MM.1S (cell line): ENCODE measurements around the gene TPI1.

Source experiments
- DNase-seq: peaks from one replicate; pipeline ENCODE4 v3.0.0-alpha.2; 2015
- H2AFZ ChIP-seq: fragments of 300-600 bp; sonication (generic); 2 replicates; pipeline ENCODE4 v1.6.0; 2016; ENCODE audit warnings: antibody characterized with exemption, low read length
- H3F3A ChIP-seq: fragments of 300-600 bp; sonication (generic); 2 replicates; pipeline ENCODE4 v1.6.1; 2016; ENCODE audit warnings: mild to moderate bottlenecking, antibody characterized with exemption, low read length, moderate library complexity, mixed read lengths; ENCODE audit not compliant: insufficient read depth
- H3K27ac ChIP-seq: fragments of 300-600 bp; sonication (generic); 2 replicates; pipeline ENCODE4 v1.5.1; 2016; ENCODE audit warnings: mild to moderate bottlenecking, low read length
- H3K27me3 ChIP-seq: fragments of 300-600 bp; sonication (generic); replicated peaks from 2 replicates; pipeline ENCODE4 v1.6.0; 2016; ENCODE audit warnings: low read length; ENCODE audit not compliant: insufficient read depth
- H3K36me3 ChIP-seq: fragments of 300-600 bp; sonication (generic); replicated peaks from 2 replicates; pipeline ENCODE4 v1.6.1; 2016; ENCODE audit warnings: mild to moderate bottlenecking, low read length, mixed read lengths; ENCODE audit not compliant: insufficient read depth
- H3K4me1 ChIP-seq: fragments of 300-600 bp; sonication (generic); 2 replicates; pipeline ENCODE4 v1.6.1; 2016; ENCODE audit warnings: low read length, mixed read lengths
- H3K4me2 ChIP-seq: fragments of 300-600 bp; sonication (generic); 2 replicates; pipeline ENCODE4 v1.6.0; 2016; ENCODE audit warnings: low read depth, low read length
- H3K4me3 ChIP-seq: fragments of 300-600 bp; sonication (generic); 2 replicates; pipeline ENCODE4 v1.5.1; 2016; ENCODE audit warnings: low read length, mixed read lengths
- H3K79me2 ChIP-seq: fragments of 300-600 bp; sonication (generic); 2 replicates; pipeline ENCODE4 v1.6.1; 2016; ENCODE audit warnings: mixed run types, low read length, mixed read lengths
- H3K9ac ChIP-seq: fragments of 300-600 bp; sonication (generic); 2 replicates; pipeline ENCODE4 v1.6.1; 2016; ENCODE audit warnings: low read length, mixed read lengths
- H3K9me2 ChIP-seq: fragments of 300-600 bp; sonication (generic); replicated peaks from 2 replicates; pipeline ENCODE4 v1.6.1; 2016; ENCODE audit warnings: mild to moderate bottlenecking, low read length, mixed read lengths; ENCODE audit not compliant: insufficient read depth
- H3K9me3 ChIP-seq: fragments of 300-600 bp; sonication (generic); replicated peaks from 2 replicates; pipeline ENCODE4 v1.6.1; 2016; ENCODE audit warnings: mild to moderate bottlenecking, low read length, mixed read lengths; ENCODE audit not compliant: insufficient read depth
- H4K20me1 ChIP-seq: fragments of 300-600 bp; sonication (generic); 2 replicates; pipeline ENCODE4 v1.6.1; 2016; ENCODE audit warnings: mild to moderate bottlenecking, low read length, moderate library complexity, mixed read lengths; ENCODE audit not compliant: insufficient read depth
- EZH2 ChIP-seq: fragments of 300-600 bp; sonication (generic); optimal IDR thresholded peaks from 2 replicates; pipeline ENCODE3; 2017; ENCODE audit warnings: low read depth, mild to moderate bottlenecking, antibody characterized with exemption, low read length, mixed read lengths
- EZH2phosphoT487 ChIP-seq: fragments of 300-600 bp; sonication (generic); IDR thresholded peaks from 2 replicates; pipeline ENCODE4 v1.6.1; 2018; ENCODE audit warnings: antibody characterized with exemption, low read length
- TF ChIP-seq, protein P1 (sequence below): fragments of 300-600 bp; sonication (generic); IDR thresholded peaks from 2 replicates; pipeline ENCODE4 v1.5.1; 2016; ENCODE audit warnings: antibody characterized with exemption, low read length, mixed read lengths

Gene TPI1

DNA sequence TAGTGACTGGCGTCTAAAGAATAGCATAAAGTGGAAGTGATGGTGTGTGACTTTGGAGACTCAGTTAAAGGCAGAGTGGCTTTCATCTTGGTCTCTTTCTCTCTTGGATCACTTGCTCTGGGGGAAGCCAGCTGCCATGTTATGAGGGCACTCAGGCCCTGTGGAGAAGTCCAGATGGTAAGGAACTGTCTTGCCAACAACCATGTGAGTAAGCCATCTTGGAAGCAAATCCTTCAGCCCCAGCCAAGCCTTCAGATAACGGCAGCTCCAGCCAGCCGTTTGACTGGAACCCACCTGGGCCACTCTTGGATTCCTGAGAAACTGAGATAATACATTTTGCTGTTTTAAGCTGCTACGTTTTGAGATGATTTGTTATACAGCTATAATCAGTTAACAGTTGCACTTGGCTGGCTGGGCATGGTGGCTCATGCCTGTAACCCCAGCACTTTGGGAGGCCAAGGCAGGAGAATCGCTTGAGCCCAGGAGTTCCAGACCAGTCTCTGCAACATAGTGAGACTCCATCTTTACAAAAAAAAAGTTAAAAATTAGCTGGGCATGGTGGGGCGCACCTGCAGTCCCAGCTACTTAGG lies 29.6 kb downstream of the TPI1 start:
- Histone ChIP-seq H4K20me1 (no peaks in the 10 kb centered on the region), H3K79me2 (no peaks in the 10 kb centered on the region), H3K36me3 (no peaks in the 10 kb centered on the region), H3F3A (no peaks in the 10 kb centered on the region), H3K9me3 (no peaks in the 10 kb centered on the region), H2AFZ (no peak overlapping the region), H3K27ac (no peak overlapping the region), H3K9ac (no peak overlapping the region), H3K4me1 (0 out of 2 replicates have a peak, but pooled peaks cover under 1% of the 10 kb centered on the region), H3K4me3 (no peak overlapping the region), H3K4me2 (no peak overlapping the region), H3K27me3 (no peaks in the 10 kb centered on the region), H3K9me2 (no peaks in the 10 kb centered on the region)
- no peak for DNase-seq
- TF ChIP-seq EZH2phosphoT487 (no peak), EZH2 (no peak)
- TF ChIP-seq, protein P1, sequence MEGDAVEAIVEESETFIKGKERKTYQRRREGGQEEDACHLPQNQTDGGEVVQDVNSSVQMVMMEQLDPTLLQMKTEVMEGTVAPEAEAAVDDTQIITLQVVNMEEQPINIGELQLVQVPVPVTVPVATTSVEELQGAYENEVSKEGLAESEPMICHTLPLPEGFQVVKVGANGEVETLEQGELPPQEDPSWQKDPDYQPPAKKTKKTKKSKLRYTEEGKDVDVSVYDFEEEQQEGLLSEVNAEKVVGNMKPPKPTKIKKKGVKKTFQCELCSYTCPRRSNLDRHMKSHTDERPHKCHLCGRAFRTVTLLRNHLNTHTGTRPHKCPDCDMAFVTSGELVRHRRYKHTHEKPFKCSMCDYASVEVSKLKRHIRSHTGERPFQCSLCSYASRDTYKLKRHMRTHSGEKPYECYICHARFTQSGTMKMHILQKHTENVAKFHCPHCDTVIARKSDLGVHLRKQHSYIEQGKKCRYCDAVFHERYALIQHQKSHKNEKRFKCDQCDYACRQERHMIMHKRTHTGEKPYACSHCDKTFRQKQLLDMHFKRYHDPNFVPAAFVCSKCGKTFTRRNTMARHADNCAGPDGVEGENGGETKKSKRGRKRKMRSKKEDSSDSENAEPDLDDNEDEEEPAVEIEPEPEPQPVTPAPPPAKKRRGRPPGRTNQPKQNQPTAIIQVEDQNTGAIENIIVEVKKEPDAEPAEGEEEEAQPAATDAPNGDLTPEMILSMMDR, result no peak

DNA sequence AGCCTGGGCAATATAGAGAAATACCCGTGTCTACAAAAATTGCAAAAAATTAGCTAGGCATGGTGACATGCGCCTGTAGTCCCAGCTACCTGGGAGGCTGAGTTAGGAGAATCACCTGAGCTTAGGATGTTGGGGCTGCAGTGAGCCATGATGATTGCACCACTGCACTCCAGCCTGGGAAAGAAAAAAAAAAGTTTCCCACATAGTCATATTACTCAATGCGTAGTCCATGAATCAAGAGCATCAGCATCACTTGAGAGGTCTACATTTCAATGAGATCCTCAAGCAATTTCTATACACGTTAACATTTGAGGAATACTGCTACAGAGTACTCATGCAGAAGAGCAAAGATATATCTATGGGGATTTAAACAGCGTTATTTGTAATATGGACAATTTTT lies 32.1 kb downstream of the TPI1 start:
- Histone ChIP-seq H3K4me2 (no peak overlapping the region), H3F3A (no peaks in the 10 kb centered on the region), H3K36me3 (no peaks in the 10 kb centered on the region), H3K27me3 (no peaks in the 10 kb centered on the region), H2AFZ (no peak overlapping the region), H3K4me3 (no peak overlapping the region), H3K4me1 (peaks cover 10% of the 10 kb centered on the region), H3K79me2 (no peaks in the 10 kb centered on the region), H3K9me2 (no peaks in the 10 kb centered on the region), H4K20me1 (no peaks in the 10 kb centered on the region), H3K9me3 (no peaks in the 10 kb centered on the region), H3K27ac (no peak overlapping the region), H3K9ac (no peak overlapping the region)
- no peak for TF ChIP-seq EZH2phosphoT487
- no peak for TF ChIP-seq EZH2
- TF ChIP-seq, protein P1, result no peak
- no peak for DNase-seq

DNA sequence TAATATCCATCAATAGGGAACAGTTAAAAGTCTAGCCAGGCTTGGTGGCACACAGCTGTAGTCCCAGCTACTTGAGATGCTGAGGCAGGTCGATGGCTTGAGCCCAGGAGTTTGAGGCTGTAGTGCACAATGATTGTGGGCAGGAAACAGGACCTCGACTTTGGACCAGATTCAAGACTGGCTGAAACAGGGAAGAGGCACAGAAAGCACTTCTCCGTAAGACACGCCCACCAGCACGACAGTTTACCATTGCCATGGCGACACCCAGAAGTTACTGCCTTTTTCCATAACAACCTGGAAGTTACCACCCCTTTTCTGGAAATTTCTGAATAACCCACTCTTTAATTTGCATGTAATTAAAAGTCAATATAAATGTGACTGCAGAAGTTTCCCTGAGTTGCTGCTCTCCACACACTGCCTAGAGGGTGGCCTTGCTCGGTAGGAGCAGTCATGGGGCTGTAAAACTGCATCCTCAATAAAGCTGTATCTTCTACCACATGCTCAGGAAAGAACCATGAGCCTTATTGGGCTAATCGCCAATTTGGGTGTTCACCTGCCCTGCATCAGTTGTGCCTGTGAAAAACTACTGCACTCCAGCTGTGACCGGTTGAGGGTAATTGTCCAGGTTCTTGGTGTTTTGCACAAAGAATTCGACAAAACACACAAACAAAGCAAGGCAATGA lies 32.6 kb downstream of the TPI1 start:
- Histone ChIP-seq H3K4me1 (peaks cover 11% of the 10 kb centered on the region), H3K27me3 (no peaks in the 10 kb centered on the region), H3K9ac (no peak overlapping the region), H3K4me2 (no peak overlapping the region), H3K27ac (no peak overlapping the region), H3F3A (no peaks in the 10 kb centered on the region), H3K9me3 (no peaks in the 10 kb centered on the region), H3K79me2 (no peaks in the 10 kb centered on the region), H3K9me2 (no peaks in the 10 kb centered on the region), H3K4me3 (no peak overlapping the region), H3K36me3 (no peaks in the 10 kb centered on the region), H4K20me1 (no peaks in the 10 kb centered on the region), H2AFZ (no peak overlapping the region)
- TF ChIP-seq EZH2, result no peak
- TF ChIP-seq, protein P1, result no peak
- no peak for TF ChIP-seq EZH2phosphoT487
- DNase-seq, result no peak
